ENCODE results near the gene ZNF501.

Gene ZNF501

DNA sequence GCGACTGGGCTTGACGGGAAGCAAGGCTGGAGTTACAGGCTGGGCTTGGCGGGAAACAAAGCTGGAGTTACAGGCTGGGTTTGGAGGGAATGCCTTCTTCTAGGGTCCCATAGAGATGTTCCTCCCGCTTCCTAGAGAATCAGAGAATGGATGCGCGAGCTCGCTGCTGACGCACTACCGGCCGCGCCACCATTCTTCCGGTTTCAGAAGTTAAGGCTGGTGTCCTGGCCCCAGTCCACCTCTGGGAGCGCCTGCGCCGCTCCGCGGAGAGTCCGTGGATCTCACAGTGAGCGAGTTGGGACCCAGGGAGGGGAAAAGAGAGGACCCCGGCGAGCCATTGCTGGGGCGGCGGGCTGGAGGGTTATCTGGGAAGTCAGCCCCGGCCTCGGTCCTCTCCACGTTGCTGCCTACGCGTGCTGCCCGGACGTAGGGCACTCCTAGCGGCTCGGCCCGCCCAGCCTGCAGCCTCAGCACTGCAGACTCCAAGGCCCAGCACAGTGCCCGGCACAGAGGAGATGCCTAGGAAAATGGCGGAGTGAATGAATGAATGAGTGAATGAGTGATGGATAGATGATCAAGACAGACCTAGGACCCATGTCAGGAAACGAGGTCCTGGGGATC lies 16.9 kb upstream of the ZNF501 start, which contains the start of gene ZNF502 (continued):
- TF ChIP-seq ZNF433 (tag by site-specific recombination; IDR thresholded peaks at IDR 0.05; ENCODE audit: low read depth) (no peak), SETDB1 (IDR thresholded peaks at IDR 0.05; ENCODE audit: insufficient read length, low read length) (peak; percentile 60), ZNF24 (tag by site-specific recombination; IDR thresholded peaks at IDR 0.05) (peak; percentile 74; the same call in 1 of the 2 replicates), ZNF132 (tag by site-specific recombination; IDR thresholded peaks at IDR 0.05; ENCODE audit: borderline replicate concordance) (no peak), ZNF274 (IDR thresholded peaks at IDR 0.05; ENCODE audit: low read length) (no peak), ZNF274 (tag by site-specific recombination; IDR thresholded peaks at IDR 0.05; ENCODE audit: borderline replicate concordance) (no peak), ZNF157 (tag by site-specific recombination; IDR thresholded peaks at IDR 0.05) (no peak), ZNF843 (tag by site-specific recombination; IDR thresholded peaks at IDR 0.05) (no peak)

DNA sequence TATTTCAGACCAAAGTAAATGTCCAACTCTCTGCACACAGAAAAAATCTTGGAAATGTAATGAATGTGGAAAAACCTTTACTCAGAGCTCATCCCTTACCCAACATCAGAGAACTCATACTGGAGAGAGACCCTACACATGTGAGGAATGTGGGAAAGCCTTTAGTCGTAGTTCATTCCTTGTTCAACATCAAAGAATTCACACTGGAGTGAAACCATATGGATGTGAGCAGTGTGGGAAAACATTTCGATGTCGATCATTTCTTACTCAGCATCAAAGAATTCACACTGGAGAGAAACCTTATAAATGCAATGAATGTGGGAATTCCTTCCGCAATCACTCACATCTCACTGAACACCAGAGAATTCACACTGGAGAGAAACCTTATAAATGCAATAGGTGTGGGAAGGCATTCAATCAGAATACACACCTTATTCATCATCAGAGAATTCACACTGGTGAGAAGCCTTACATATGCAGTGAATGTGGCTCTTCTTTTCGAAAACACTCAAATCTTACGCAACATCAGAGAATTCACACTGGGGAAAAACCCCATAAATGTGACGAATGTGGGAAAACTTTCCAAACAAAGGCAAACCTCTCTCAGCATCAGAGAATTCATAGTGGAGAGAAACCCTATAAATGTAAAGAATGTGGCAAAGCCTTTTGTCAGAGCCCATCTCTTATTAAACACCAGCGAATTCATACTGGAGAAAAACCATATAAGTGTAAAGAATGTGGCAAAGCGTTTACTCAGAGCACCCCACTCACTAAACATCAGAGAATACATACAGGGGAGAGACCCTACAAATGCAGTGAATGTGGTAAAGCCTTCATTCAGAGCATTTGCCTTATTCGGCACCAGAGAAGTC lies 8.0 kb upstream of the ZNF501 start:
- POLR2A ChIA-PET = interaction anchor here (0.8 to 1.6 kb wide), 2 partner anchors 8 to 9 kb away, joined by 3 to 4 read pairs; partner anchors contain the start of genes ZNF501 and ZNF502
- no peak overlapping the region for H3K4me3 ChIP-seq (ENCODE audit: low read depth, low read length)
- CTCF ChIA-PET = interaction anchor here (0.7 kb wide), 1 partner anchor 193 kb away, joined by 3 read pairs; no protein-coding TSS in a partner anchor
- no peaks in the 10 kb centered on the region for H3K9me3 ChIP-seq (ENCODE audit: control insufficient read depth, insufficient read depth, low read depth, low read length)
- peak; percentile 89; the same call in 1 of the 2 replicates for TF ChIP-seq TRIM28 (IDR thresholded peaks at IDR 0.05; ENCODE audit: borderline replicate concordance, low read length)
- peak; percentile 68 for TF ChIP-seq ZNF274 (IDR thresholded peaks at IDR 0.05; ENCODE audit: low read length)
- TF ChIP-seq ZNF274 (tag by site-specific recombination; IDR thresholded peaks at IDR 0.05; ENCODE audit: borderline replicate concordance) = peak; percentile 90; the same call in 1 of the 2 replicates
- TF ChIP-seq SETDB1 (IDR thresholded peaks at IDR 0.05; ENCODE audit: insufficient read length, low read length) = peak; percentile 98
- no peak for TF ChIP-seq ZBTB11 (tag by site-specific recombination; conservative IDR thresholded peaks at IDR 0.05; ENCODE audit: low read depth)
- no peak for TF ChIP-seq ZXDB (tag by site-specific recombination; IDR thresholded peaks at IDR 0.05)
- TF ChIP-seq, protein P1, sequence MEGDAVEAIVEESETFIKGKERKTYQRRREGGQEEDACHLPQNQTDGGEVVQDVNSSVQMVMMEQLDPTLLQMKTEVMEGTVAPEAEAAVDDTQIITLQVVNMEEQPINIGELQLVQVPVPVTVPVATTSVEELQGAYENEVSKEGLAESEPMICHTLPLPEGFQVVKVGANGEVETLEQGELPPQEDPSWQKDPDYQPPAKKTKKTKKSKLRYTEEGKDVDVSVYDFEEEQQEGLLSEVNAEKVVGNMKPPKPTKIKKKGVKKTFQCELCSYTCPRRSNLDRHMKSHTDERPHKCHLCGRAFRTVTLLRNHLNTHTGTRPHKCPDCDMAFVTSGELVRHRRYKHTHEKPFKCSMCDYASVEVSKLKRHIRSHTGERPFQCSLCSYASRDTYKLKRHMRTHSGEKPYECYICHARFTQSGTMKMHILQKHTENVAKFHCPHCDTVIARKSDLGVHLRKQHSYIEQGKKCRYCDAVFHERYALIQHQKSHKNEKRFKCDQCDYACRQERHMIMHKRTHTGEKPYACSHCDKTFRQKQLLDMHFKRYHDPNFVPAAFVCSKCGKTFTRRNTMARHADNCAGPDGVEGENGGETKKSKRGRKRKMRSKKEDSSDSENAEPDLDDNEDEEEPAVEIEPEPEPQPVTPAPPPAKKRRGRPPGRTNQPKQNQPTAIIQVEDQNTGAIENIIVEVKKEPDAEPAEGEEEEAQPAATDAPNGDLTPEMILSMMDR (tag by site-specific recombination; IDR thresholded peaks at IDR 0.05) = no peak
- H3K36me3 ChIP-seq (ENCODE audit: control insufficient read depth in 2 of 2, insufficient read depth in 1 of 2, low read length in 2 of 2) = peaks cover 0 to 12% of the 10 kb centered on the region in 2 experiments; a peak in 1 of 3 replicates
- H3K4me1 ChIP-seq (ENCODE audit: control insufficient read depth, insufficient read depth, low read length) = no peaks in the 10 kb centered on the region
- H3K27ac ChIP-seq (ENCODE audit: extremely low read depth, low read depth, low read length) = no peak overlapping the region

DNA sequence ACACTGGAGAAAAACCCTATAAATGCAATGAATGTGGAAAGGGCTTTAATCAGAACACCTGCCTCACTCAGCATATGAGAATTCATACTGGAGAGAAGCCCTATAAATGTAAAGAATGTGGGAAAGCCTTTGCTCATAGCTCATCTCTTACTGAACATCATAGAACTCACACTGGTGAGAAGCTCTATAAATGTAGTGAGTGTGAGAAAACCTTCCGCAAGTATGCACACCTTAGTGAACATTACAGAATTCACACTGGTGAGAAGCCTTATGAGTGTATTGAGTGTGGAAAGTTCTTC lies 7.4 kb upstream of the ZNF501 start:
- no peaks in the 10 kb centered on the region for H3K4me1 ChIP-seq (ENCODE audit: control insufficient read depth, insufficient read depth, low read length)
- no peak for TF ChIP-seq ZNF19 (tag by site-specific recombination; IDR thresholded peaks at IDR 0.05; ENCODE audit: low read depth)
- TF ChIP-seq ZNF274 (IDR thresholded peaks at IDR 0.05; ENCODE audit: low read length) = 0 out of 2 replicates have a peak, but pooled peaks have one; percentile 42
- peak; percentile 78; the same call in 1 of the 2 replicates for TF ChIP-seq ZNF274 (tag by site-specific recombination; IDR thresholded peaks at IDR 0.05; ENCODE audit: borderline replicate concordance)
- ChIA-PET POLR2A (interaction anchor here (1.6 kb wide), 1 partner anchor 10 kb away, joined by 4 read pairs; the partner anchor contains the start of gene ZNF502), CTCF (interaction anchor here (0.7 kb wide), 1 partner anchor 193 kb away, joined by 3 read pairs; no protein-coding TSS in a partner anchor)
- H3K4me3 ChIP-seq (ENCODE audit: low read depth, low read length) = no peak overlapping the region
- no peak overlapping the region for H3K27ac ChIP-seq (ENCODE audit: extremely low read depth, low read depth, low read length)
- no peaks in the 10 kb centered on the region for H3K9me3 ChIP-seq (ENCODE audit: control insufficient read depth, insufficient read depth, low read depth, low read length)
- peaks cover 0 to 12% of the 10 kb centered on the region in 2 experiments; a peak in 1 of 3 replicates for H3K36me3 ChIP-seq (ENCODE audit: control insufficient read depth in 2 of 2, insufficient read depth in 1 of 2, low read length in 2 of 2)

Measured in HEK293 (cell line).